HG03280 (cell line): Measurements from ENCODE around the gene UBE3B.

Experiments used
- ATAC-seq: cut with Tn5 transposase; IDR thresholded peaks from one replicate; pipeline ENCODE4 v1.9.1; 2021; ENCODE audit warnings: mild to moderate bottlenecking, moderate library complexity; ENCODE audit not compliant: unreplicated experiment

UBE3B gene

DNA sequence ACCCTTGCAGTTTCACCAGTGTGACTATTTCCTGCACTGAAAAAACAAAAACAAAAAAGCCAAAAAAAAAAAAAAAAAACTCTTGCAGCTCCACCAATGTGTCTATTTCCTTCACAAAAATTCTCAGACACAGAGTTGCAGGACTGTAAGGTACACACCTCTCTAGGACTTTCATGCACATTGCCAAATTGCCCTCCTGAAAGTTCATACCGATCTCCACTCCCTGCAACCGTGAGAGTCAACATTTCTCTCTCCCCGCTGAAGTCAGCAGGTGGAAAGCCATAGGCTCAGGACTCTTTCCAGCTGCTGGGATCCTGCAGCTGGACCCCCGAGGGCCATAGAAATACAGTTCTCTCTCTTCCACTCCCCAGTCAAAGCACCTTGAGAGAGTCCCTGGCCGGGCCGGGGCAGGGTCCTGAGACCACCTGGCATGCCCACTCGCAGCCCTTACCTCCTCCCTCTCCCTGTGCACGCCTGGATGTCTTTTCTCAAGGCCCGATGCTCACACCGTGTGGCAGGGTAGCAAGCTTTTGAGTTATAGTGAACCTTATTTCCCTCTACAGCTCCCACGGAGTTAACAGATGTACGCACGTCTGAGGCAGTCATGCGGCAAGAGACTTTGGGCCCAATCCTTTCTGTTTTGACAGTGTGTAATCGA lies 72.3 kb downstream of the UBE3B start:
- ATAC-seq, result no peak

DNA sequence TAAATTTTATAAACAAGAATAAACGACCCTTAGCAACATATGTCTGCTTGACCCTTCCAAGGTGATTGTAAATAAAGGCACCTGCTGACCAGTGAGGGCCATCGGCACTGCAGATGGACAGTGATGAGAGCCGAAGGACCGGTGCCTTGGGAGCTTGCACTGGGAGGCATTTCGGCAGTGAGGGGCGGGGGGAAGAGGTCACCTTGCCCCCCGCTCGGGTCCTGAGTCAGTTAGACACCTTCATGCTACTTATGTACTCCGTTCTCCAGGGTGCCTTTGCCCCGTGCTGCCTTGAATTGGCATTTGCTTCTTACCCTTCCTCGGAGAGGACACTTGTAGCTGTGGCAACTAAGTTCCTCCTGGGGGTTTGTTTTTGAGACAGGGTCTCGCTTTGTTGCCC lies 72.8 kb downstream of the UBE3B start:
- ATAC-seq, result no peak

DNA sequence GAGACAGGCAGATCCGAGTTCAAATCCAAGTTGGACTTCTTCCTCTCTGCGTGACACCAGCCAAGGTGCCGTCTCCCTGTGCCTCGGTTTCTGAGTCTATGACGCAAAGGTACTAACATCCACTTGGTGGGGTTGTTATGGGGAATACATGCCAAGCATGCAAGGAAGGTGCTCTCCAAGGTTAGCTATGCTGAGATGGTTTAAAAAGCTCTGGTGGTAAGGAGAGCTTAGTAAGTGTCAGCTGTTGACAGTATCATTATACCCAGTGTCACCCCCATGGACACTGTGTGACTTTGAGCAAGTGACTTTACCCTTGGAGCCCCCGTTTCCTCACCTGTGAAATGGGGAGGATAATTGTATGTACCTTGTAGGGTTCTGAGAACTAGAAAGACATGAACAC lies 73.7 kb downstream of the UBE3B start:
- ATAC-seq, result no peak

DNA sequence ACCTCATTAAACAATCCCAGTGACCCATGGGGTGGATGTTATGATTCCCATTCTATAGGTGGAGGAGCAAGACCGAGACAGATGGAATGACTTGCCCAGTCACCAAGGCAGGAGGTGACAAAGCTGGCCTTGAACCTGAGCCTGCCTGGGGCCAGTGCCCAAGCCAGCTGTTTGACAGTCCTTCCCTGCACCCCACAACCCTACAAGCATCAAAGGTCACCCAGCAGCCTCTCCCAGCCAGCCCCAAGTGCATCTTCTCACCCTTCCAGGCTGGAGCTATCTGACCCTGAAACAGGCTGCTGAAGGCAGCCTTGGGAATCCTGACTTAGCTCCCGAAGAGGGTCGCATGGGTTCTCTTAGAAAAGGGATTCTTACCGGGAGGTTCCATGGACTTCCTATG lies 75.5 kb downstream of the UBE3B start:
- no peak for ATAC-seq

DNA sequence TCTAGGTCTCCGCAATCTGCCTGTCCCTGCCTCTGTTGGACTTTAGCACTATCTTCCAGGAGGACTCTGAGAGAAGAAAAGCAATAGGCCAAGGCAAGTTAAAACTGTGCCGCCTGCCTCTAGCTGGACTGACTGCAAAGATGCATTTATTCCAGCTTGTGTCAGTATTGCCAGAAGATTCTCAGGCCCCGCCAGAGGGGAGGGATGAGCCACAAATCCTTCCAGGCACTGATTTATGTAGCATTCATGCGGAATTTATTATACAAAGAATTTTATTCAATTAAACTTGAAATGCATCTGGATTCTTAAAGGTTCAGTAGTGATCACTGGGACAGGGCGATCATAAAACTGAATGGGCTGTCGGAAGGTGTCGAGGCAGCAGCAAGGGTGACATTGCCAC lies 76.0 kb downstream of the UBE3B start:
- ATAC-seq, result no peak

DNA sequence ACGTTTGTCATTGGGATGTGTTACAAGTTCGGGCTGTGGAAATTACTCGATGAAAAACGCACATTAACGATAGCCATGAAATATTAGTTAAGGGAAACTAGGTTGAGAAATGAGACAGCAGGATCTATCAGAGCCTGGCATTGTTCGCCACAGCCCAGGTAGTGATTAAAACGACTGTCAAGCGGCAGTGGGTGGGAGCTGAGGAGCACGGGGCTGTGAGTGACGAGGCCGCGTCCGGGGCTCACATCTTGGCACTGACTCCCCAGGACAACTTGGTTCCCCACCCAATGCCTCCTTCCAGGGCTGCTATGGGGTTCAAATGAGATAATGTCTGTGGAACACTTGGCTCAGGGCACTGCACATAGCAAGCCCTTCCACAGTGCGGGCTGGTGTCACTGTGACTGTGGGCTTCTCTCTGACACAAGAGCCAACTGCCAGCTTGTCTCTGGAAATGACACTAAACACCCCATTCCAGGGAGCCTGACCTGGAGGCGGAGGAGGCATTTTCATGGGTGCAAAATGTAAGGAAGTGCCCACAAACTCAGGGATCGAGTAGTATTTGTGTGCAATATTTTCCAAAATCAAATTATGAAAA lies 76.6 kb downstream of the UBE3B start:
- no peak for ATAC-seq

DNA sequence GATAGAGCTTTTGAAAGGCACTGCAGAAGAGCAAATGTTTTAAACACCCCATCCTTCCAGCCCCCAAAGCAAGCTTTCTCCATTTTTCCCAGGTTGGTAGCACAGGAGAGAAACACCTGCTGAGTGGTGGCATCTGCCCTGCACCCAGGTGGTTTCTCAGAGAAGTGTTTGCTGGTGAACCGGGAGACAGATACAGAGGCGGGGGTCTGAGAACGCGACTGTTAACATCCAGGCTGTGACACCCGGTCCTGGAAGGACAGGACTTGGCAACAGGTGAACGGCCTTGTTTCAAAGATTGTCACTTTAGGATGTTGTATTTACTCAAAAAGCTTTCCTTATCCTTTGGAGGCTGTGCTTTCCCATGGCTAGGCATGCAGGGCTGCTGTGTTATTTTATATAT lies 77.3 kb downstream of the UBE3B start:
- no peak for ATAC-seq

DNA sequence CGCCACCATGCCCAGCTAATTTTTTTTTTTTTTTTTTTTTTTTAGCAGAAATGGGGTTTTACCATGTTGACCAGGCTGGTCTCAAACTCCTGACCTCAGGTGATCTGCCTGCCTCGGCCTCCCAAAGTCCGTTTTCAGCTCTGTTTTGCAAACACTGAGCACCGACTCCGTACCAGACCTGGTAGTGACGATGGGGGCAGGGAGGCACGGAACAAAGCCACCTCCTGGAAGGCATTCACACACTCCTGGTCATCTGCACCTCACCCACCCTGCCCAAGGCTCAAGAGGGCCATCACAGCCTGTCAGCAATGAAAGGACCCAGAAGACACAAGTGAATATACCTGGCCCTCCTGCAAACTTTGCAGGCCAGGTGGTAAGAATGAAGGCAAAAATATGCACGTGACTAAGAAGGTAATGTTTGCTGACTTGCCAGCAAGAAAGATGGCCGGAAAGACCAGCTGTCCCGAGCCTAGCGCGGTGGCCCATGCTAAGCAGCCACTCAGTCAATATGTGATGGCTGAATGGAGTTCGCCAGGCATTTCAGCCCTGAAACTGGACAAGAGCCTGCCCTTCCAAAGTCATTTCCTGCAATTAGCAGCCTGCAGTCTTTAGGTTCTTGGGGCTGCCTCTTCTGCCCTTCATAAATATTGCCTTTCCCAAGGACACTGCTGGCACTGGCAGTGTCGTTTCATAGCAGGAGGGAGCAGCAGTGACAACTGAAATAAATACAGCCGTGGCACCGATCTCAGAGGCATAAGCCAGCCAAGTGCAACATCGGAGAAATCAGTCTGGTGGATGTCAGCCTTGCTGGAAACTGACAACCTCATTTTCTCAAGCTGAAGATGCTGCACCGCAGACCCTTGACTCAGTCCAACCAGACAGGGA lies 78.2 kb downstream of the UBE3B start:
- ATAC-seq, result no peak

DNA sequence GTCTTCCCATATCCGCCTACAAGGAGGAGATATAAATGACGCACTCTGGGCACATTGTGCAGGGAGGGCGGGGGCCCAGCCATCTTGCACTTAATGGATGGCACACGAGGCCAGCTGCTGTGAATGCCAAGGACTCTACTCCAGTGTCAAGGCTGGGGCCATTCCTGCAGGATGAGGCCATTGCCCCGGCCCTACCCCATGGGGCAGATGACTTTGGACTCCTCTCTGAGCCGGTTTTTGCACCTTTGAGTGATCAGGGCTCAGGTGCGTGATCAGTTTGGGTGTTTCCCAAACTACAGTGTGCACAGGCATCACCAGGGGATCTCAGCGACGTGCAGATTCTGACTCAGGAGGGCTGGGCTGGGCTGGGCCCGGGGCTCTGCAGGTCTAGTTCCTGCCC lies 79.8 kb downstream of the UBE3B start:
- no peak for ATAC-seq

DNA sequence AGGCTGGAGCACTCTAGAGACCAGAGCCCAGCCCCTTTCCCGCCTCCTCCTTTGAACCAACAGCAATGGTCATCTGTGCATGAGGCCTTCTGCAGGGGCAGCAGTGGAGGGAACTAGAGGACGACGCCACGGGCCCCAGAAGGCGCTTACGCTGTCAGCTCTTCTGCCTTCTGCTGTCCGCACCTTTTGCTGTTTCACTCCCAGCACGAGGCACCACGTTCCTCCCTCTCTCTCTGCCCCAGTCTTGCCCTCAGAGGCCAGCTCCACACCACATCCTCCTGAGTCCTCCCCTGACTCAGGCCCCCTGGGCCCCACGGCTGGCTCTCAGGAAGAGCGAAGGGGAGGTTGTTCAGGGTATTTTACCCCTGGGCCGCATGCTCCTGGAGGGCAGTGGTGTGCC lies 80.4 kb downstream of the UBE3B start:
- no peak for ATAC-seq

DNA sequence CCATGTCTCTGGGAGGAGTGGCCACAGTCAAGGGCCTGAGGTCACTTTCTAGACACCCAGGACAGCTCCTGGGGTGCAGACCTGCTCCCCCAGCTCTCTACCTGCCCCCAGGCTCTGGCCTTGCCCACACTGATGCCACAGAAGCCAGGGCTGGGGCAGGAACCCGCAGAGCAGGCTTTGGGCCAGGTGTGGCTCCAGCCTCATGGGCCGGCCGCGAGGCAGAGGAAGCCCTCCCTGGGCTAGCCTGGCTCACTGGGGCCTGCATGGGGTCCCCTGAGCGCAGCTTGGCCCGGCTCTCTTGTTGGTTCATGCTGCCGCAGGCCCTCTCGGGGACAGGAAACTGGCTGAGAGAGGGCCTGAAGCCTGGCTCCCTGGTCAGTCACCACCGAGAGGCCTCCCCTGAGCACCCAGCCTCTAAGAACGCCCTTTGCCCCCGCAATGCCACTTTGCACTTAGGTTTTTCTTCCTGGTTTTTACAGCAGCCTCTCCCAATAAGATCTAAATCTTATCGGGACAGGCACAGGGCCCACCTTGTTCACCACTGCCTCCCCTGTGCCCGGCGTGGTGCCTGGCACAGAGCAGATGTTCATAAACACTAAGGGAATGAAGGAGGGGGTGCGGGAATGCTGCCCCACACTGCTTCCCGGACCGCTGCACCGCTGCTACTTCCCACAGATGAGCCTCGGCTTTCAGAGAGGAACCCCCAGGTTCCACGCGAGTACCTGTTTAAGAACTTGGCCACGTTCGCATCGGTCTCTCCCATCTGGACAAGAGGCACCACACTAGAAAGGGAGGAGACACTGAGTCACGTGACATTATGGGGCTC lies 81.2 kb downstream of the UBE3B start:
- ATAC-seq, result no peak

DNA sequence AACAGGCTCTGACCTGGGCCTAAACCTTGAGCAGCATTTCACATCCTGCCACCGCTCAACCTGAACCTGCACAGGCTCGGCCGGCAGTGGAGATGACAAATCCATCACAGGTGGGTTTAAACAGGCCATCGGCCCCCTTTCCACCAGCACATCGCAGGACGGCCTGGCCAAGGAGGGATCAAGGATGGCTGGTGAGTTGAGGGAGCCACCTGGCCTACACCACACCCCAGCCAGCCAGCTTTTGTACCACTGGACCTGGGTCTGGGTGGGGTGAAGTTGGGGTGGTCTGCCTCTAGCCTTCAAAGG lies 81.7 kb downstream of the UBE3B start:
- ATAC-seq, result no peak

DNA sequence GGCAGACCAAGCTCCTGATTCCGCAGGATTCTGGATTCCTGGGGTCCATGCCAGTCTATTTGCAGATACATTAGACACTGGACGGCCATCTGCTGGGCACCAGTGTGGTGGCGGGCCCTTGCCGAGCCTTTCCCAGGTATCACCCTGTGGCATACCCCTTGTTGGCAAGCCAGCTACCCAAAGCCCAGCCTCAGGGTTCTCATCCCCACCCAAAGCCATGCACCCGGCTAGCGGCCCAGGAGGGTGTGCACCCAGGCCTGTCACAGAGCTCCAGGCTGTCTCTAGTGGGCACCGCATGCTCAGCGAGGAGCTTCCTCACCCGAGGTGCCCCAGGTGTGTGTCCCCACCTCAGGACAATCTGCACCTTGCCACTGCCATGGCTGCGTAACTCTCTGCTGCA lies 82.2 kb downstream of the UBE3B start:
- ATAC-seq, result no peak

DNA sequence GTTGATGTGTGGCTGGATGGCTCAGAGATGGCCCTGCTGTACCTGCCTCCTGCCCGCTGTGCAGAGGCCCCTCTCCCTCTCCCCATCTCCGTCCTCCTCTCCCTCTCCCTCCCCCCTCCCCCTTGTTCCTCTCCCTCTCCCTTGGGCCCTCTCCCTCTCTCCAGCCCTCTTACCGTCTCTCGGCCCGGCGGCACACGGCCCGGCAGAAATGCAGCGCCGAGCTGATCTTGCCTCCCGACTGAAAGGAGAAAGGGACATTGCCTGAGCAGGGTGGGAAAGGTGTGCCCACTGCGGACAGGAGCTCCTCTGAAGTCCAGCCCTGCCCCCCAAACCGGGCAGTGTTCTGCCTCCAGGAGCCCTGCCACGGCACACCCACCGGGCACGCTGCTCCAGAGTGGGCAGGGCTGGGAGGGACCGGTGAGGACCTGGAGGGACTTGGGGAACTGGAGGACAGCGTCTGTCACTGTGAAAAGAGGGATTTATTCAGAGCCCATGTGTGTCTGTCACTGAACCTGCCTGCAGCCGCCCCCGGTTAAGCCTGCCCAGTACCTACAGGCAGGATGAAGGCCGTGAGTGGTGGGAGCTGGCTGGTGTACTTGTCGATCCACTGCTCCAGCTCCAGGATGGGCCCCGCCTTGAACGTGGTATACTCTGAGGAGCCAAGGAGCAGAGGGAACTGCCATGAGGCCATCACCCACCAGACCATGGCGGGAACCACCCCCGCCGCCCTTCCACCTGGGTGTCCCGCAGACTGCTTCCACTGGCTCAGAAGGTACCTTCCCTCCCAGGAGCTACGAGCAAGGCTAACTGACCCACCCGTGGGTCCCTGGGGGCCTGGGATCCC lies 83.7 kb downstream of the UBE3B start:
- no peak for ATAC-seq

DNA sequence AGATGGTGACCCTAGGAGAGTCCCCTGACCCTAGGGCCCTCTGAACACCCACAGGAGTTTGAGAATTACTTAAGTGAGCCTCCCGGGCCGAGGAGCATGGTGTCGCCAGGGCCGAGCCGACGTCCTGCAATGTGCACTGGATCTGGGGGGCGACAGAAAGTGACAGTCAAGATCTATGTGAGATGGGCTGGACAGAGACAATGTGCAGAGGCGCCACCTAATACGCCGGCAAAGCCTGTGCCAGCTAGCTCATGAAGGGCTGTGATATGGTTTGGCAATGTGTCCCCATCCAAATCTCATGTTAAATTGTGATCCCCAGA lies 84.2 kb downstream of the UBE3B start:
- ATAC-seq, result no peak

DNA sequence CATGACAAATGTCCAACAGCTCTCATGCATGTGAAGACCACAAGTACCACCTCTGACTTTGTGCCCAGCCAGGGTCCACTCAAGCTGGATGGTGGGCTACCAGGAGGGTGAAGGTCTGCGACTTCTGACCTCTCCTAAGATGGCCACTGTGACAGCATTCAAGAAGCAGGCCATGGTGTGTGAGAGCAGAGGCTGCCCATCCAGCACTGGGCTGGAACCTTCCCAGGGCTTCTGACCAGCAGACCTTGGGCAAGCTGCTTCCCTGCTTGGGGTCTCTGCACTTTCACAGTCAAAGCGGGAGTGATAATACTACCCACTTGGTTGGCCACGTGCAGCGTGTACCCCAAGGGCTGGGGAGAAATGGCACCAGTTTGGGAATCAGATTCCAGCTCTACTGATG lies 85.4 kb downstream of the UBE3B start:
- ATAC-seq, result no peak

DNA sequence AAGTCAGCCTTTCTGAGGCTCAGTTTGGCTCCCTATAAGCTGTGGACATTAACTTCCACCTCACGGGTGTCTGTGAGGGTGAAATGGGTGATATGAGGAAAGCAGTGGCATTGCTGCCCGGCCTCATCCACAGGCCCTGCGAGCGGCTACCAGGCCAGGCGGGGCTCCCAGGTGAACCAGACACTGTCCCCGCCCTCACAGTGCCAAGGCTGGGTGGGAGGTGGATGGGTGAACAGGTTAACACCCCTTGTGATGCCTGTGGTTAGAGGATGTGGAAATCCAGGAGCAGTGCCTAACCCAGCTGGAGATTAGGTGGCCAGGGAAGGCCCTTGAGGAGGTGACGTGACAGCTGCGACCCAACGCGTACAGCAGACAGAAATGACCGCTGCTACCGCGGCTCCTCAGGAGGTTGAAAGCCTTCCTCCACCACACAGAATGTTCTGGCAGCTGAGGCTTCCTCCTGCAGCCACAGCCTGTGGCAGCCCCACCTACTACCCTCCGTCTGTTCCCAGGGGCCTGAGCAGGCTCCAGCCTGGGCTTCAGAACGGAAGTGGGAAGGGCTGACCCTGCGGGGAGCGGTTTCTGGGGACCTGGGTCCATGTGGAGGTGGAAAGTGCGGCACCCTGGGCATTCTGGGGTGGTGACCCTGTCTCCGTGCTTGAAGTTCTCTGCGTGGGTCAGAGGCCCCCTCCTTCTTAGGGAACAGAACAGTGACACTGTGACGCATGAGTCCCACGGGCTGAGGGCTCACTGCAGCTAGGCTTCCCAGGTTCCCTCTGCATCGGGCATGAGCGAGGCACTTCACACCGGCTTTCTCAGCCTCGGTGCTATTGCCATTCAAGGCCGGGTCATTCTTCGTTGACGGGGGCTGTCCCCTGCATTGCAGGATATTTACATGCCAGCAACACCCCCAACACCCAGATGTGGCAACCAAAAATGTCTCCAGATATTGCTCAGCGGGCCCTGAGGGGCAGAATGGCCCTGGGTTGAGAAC lies 86.2 kb downstream of the UBE3B start:
- no peak for ATAC-seq

DNA sequence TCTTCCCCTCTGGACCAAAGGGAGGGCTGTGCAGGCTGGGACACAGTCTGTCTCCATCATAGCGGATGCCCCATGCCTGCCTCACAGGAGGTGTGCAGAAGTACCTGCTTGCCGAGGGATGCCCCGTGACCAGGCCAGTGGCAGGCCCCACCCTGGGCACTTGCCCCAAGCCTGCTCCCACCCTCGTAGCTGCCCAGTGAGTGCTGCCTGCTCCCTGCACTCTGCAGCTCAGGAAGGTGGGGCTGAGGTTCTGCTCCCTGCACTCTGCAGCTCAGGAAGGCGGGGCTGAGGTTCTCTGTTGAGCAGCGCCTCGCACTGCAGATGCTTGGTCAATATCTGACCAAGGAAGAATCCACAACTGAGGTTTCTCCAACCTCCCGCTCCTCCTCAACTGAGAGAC lies 89.0 kb downstream of the UBE3B start:
- ATAC-seq, result no peak

DNA sequence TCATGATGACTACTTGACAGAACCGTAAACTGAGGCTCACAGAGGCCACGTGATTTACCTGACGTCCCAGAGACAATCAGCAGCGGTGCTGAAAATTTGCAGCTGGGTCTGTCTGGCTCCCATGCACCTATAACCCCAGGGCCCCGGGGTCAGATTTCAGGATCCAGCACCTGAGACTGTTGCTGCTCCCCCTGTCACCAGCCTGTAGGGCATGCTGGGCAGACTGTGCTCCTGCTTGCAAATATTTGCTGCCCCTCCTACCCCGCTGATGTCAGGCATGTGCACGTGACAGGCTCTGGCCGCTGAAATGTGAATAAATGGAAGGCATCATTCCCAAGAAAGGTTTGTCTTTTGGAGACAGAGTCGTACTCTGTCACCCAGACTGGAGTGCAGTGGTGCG lies 89.9 kb downstream of the UBE3B start:
- no peak for ATAC-seq

DNA sequence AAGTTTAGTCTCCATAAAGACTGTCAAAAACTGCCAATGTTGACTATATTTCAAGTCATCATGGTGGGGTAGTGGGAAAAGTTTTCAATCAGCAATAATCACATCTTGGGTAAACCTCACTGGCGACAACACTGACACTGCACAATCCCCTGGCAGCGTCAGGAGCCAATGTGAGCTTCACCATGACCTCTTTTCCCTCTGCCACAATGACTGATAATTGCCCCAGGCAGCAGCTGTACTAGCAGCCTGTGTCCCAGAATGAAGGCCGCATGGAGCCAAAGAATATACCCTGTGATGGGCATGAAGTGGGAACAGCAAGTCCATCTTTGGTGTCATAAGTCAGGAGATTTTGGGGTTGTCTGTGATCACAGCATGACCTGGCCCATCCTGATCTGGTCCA lies 90.5 kb downstream of the UBE3B start:
- ATAC-seq, result no peak
